Vagina (tissue), 2 donors: ENCODE results near the gene GCKR.

Source experiments
- POLR2A ChIP-seq, 2 donors: fragments of 450-650 bp; IDR thresholded peaks; one replicate each; pipeline ENCODE4 v1.6.1; 2017; ENCODE audit warnings: antibody characterized with exemption in 2 of 2, mild to moderate bottlenecking in 2 of 2, moderate library complexity in 2 of 2
- POLR2AphosphoS5 ChIP-seq, 2 donors: sonication (generic); formaldehyde crosslinking; IDR thresholded peaks; one replicate each; pipeline ENCODE4 v1.9.0; 2017; ENCODE audit warnings: antibody characterized with exemption in 2 of 2, mild to moderate bottlenecking in 2 of 2, low read depth in 1 of 2; ENCODE audit not compliant: insufficient read depth in 1 of 2
- TF ChIP-seq, protein P1 (sequence below), 3 experiments: fragments of 450-650 bp in 2 of 3; fragments of 200-600 bp in 1 of 3; sonication (generic) in 1 of 3; IDR thresholded peaks; one replicate each; pipeline ENCODE4 v1.5.1; 2017 to 2019; ENCODE audit warnings: antibody characterized with exemption in 3 of 3, mild to moderate bottlenecking in 2 of 3, moderate library complexity in 2 of 3

DNA sequence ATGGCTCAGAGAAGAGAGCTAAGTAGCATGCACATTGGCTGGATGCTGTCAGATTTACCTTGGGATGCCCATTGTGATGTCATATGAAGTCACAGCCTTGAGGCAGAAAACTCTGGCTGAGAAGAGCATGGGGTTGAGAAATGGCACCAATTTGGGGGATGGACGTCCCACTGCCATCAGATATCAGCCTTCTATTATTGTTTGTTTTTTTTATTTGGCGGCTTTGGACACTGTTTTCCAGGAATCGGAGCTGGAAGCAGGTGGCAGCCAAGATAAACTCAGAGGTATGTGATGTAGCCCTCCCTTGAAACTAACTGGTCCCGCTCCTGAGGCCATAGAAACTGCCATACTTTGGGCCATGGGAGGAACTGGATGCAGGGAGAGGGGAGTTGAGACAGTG lies 40.6 kb downstream of the GCKR start:
- TF ChIP-seq, protein P1, sequence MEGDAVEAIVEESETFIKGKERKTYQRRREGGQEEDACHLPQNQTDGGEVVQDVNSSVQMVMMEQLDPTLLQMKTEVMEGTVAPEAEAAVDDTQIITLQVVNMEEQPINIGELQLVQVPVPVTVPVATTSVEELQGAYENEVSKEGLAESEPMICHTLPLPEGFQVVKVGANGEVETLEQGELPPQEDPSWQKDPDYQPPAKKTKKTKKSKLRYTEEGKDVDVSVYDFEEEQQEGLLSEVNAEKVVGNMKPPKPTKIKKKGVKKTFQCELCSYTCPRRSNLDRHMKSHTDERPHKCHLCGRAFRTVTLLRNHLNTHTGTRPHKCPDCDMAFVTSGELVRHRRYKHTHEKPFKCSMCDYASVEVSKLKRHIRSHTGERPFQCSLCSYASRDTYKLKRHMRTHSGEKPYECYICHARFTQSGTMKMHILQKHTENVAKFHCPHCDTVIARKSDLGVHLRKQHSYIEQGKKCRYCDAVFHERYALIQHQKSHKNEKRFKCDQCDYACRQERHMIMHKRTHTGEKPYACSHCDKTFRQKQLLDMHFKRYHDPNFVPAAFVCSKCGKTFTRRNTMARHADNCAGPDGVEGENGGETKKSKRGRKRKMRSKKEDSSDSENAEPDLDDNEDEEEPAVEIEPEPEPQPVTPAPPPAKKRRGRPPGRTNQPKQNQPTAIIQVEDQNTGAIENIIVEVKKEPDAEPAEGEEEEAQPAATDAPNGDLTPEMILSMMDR (IDR thresholded peaks at IDR 0.05): no peak
- no peak for TF ChIP-seq POLR2A (IDR thresholded peaks at IDR 0.05)
- no peak for TF ChIP-seq POLR2AphosphoS5 (IDR thresholded peaks at IDR 0.05; ENCODE audit: insufficient read depth in 1 of 2, low read depth in 1 of 2)
